ENCODE data around the gene ACOT4. TPM values are rescaled to one million over a fixed set of nuclear protein-coding genes. Genes with fewer than 3 reads are reported as not detected.

ACOT4 gene
- total RNA-seq, 1 donor from 2014 or later = 0.60 TPM

GRCh38 chr14:73640796-73641365 lies 49.2 kb downstream of the ACOT4 start:
- H3K36me3 Mint-ChIP-seq (ENCODE audit: low read depth) = peaks cover 4% of the 10 kb centered on the region
- H3K4me1 Mint-ChIP-seq = peaks cover 14% of the 10 kb centered on the region
- intact Hi-C loops (cut with micrococcal nuclease) = no loop called here
- POLR2A ChIA-PET = no interaction called here
- no peaks in the 10 kb centered on the region for H3K27me3 Mint-ChIP-seq
- no peak overlapping the region for H3K4me3 Mint-ChIP-seq
- ATAC-seq (ENCODE audit: low read depth) (no peak), DNase-seq (no peak)
- H3K27ac Mint-ChIP-seq = no peak overlapping the region
- no peaks in the 10 kb centered on the region for H3K9me3 Mint-ChIP-seq
- TF ChIP-seq CTCF (IDR thresholded peaks at IDR 0.05) = no peak
- CTCF ChIA-PET = no interaction called here

GRCh38 chr14:73644531-73645247 lies 53.0 kb downstream of the ACOT4 start, which contains the start of gene DNAL1:
DNAL1 (plus strand) TSS chr14:73644986; CDS start chr14:73645040, 54 bp downstream.
- Mint-ChIP-seq H3K27me3 (no peaks in the 10 kb centered on the region), H3K4me3 (peak within 1 kb of the TSS; percentile 93), H3K36me3 (ENCODE audit: low read depth) (peaks cover 4% of the 10 kb centered on the region), H3K9me3 (no peaks in the 10 kb centered on the region), H3K4me1 (peaks cover 14% of the 10 kb centered on the region), H3K27ac (peak within 1 kb of the TSS; percentile 87)
- DNase-seq = peak; percentile 89
- ChIA-PET POLR2A (interaction anchor here (0.6 to 2.3 kb wide), 6 partner anchors 10 to 186 kb away, joined by 3 to 8 read pairs (median 3); partner anchors contain the start of genes ACOT2 and PNMA1), CTCF (interaction anchor here (1.5 to 4.2 kb wide), 3 partner anchors 11 to 143 kb away, joined by 4 to 13 read pairs (median 6); no protein-coding TSS in a partner anchor)
- TF ChIP-seq CTCF (IDR thresholded peaks at IDR 0.05) = no peak
- ATAC-seq (ENCODE audit: low read depth) = peak; percentile 99
- intact Hi-C loops (cut with micrococcal nuclease) = loop anchor here (1.0 to 2.0 kb wide), 3 partner anchors 11 to 440 kb away; partner anchors contain the start of genes ALDH6A1 and LIN52

- intact Hi-C loops (cut with micrococcal nuclease) = loop anchor here (2.0 kb wide), 2 partner anchors 68 to 440 kb away; partner anchors contain the start of genes ALDH6A1 and LIN52
- no peak for TF ChIP-seq CTCF (IDR thresholded peaks at IDR 0.05)
- POLR2A ChIA-PET = interaction anchor here (0.6 to 2.3 kb wide), 7 partner anchors 11 to 241 kb away, joined by 3 to 8 read pairs (median 3); partner anchors contain the start of genes ACOT2, PNMA1 and ZNF410
- no peak for DNase-seq
- Mint-ChIP-seq H3K4me3 (peak overlapping the region; percentile 93), H3K36me3 (ENCODE audit: low read depth) (peaks cover 4% of the 10 kb centered on the region), H3K9me3 (no peaks in the 10 kb centered on the region), H3K4me1 (peaks cover 14% of the 10 kb centered on the region), H3K27me3 (no peaks in the 10 kb centered on the region), H3K27ac (peak overlapping the region; percentile 87)
- CTCF ChIA-PET = interaction anchor here (1.7 to 4.2 kb wide), 2 partner anchors 12 to 137 kb away, joined by 6 to 13 read pairs; no protein-coding TSS in a partner anchor
- ATAC-seq (ENCODE audit: low read depth) = no peak
Observed at GRCh38 chr14:73645248-73645610, 53.6 kb downstream of the ACOT4 start.

Other genes starting within 250 kb of the ACOT4 start
- gene NUMB, start 133.3 kb upstream of the ACOT4 start, total RNA-seq = 69.5 and 71.4 TPM in 2 replicates
- gene RIOX1, start 100.9 kb upstream of the ACOT4 start, total RNA-seq = 21.6 and 21.7 TPM in 2 replicates
- 2.7 and 3.0 TPM in 2 replicates for gene ACOT1, start 54.7 kb upstream of the ACOT4 start, total RNA-seq
- gene HEATR4, start 32.9 kb upstream of the ACOT4 start, total RNA-seq = not detected in 2 replicates
- gene ACOT2, start 22.7 kb upstream of the ACOT4 start, total RNA-seq = 11.1 and 13.8 TPM in 2 replicates
- not detected in 2 replicates for gene ACOT6, start 20.6 kb downstream of the ACOT4 start, total RNA-seq
- 7.7 and 7.8 TPM in 2 replicates for gene DNAL1, start 53.1 kb downstream of the ACOT4 start, total RNA-seq
- gene PNMA1, start 122.5 kb downstream of the ACOT4 start, total RNA-seq = 19.9 and 22.2 TPM in 2 replicates